H1 (cell line): ENCODE data around the gene PIK3R5. TPM values are rescaled to one million over a fixed set of nuclear protein-coding genes. Genes with fewer than 3 reads are reported as not detected.
A peak's percentile ranks its signal among the peaks of the same experiment; 100 is the strongest.

ENCODE experiments used
- CTCF ChIA-PET: fragments of 300-600 bp; sonication (Branson Sonifier 250); formaldehyde crosslinking; loops from one replicate; lab custom pipeline; 2021; ENCODE audit not compliant: partially characterized antibody; lab: Charles Lee
- POLR2A ChIA-PET: fragments of 300-600 bp; sonication (Branson Sonifier 250); formaldehyde crosslinking; loops from one replicate; lab custom pipeline; 2021; ENCODE audit warnings: inconsistent platforms; ENCODE audit not compliant: partially characterized antibody; lab: Charles Lee
- DNase-seq, 2 experiments: peaks; one replicate each; pipeline versions ENCODE4 v3.0.0 to v3.0.0-alpha.2; 2010 to 2022; ENCODE audit warnings: low spot score in 2 of 2, low read depth in 1 of 2, mixed read lengths in 1 of 2
- FAIRE-seq: peaks from 2 replicates; lab custom pipeline; 2011; peaks lifted over from hg19 to GRCh38; lab: Jason Lieb, UNC
- H2AFZ ChIP-seq: 2 replicates; pipeline ENCODE4 v1.8.1; 2012; ENCODE audit warnings: low read length, inconsistent platforms
- H2AK5ac ChIP-seq: 2 replicates; pipeline ENCODE4 v1.6.1; 2013; ENCODE audit warnings: low read depth, low read length
- H2BK120ac ChIP-seq: replicated peaks from 2 replicates; pipeline ENCODE3; 2013; ENCODE audit warnings: low read depth, low read length, inconsistent platforms
- H2BK12ac ChIP-seq: 2 replicates; pipeline ENCODE4 v1.6.1; 2013; ENCODE audit warnings: low read depth, low read length
- H2BK15ac ChIP-seq: 2 replicates; pipeline ENCODE4 v1.6.1; 2013; ENCODE audit warnings: low read length
- H2BK20ac ChIP-seq: 2 replicates; pipeline ENCODE4 v1.6.1; 2013; ENCODE audit warnings: low read length
- H2BK5ac ChIP-seq: 2 replicates; pipeline ENCODE4 v1.6.1; 2013; ENCODE audit warnings: low read depth, low read length
- H3K14ac ChIP-seq: 2 replicates; pipeline ENCODE4 v1.6.1; 2013; ENCODE audit warnings: inconsistent platforms; ENCODE audit not compliant: insufficient read length
- H3K18ac ChIP-seq: 2 replicates; pipeline ENCODE4 v1.6.1; 2013; ENCODE audit warnings: low read length; ENCODE audit errors: extremely low read depth
- H3K23ac ChIP-seq: 2 replicates; pipeline ENCODE4 v1.6.1; 2013; ENCODE audit warnings: inconsistent platforms; ENCODE audit not compliant: insufficient read length
- H3K23me2 ChIP-seq: 2 replicates; pipeline ENCODE4 v1.6.1; 2013; ENCODE audit warnings: low read depth, low read length
- H3K27ac ChIP-seq: 2 replicates; pipeline ENCODE4 v1.6.1; 2011; ENCODE audit warnings: low read depth, low read length, inconsistent platforms
- H3K27me3 ChIP-seq, 4 experiments: replicated peaks in 1 of 4; 1 replicate in 1 of 4; 2 replicates in 3 of 4; pipeline versions ENCODE4 v1.6.1 to v1.8.1; 2011 to 2013; ENCODE audit warnings: low read length in 3 of 4, mild to moderate bottlenecking in 3 of 4, inconsistent platforms in 2 of 4, mixed read lengths in 2 of 4, moderate library complexity in 1 of 4; ENCODE audit not compliant: control insufficient read depth in 3 of 4, insufficient read depth in 3 of 4; ENCODE audit errors: extremely low read depth in 1 of 4
- H3K36me3 ChIP-seq, 4 experiments: 2 replicates each; pipeline versions ENCODE4 v1.6.1 to v1.8.1; 2011 to 2013; ENCODE audit warnings: mild to moderate bottlenecking in 4 of 4, low read length in 3 of 4, moderate library complexity in 2 of 4, control low read depth in 1 of 4, inconsistent platforms in 1 of 4; ENCODE audit not compliant: insufficient read depth in 4 of 4, control insufficient read depth in 2 of 4
- H3K4ac ChIP-seq: replicated peaks from 2 replicates; pipeline ENCODE3; 2013; ENCODE audit warnings: low read length, low read depth, mixed read lengths, inconsistent platforms; ENCODE audit not compliant: insufficient read length
- H3K4me1 ChIP-seq, 4 experiments: replicated peaks in 1 of 4; 1 replicate in 1 of 4; 2 replicates in 3 of 4; pipeline versions ENCODE4 v1.6.1 to v1.8.1; 2011 to 2013; ENCODE audit warnings: low read length in 3 of 4, inconsistent platforms in 2 of 4, mixed read lengths in 1 of 4; ENCODE audit not compliant: insufficient read depth in 4 of 4, control insufficient read depth in 3 of 4
- H3K4me2 ChIP-seq, 2 experiments: 2 replicates each; pipeline versions ENCODE4 v1.6.1 to v1.8.1; 2011 to 2013; ENCODE audit warnings: low read depth in 2 of 2, low read length in 2 of 2, control low read depth in 1 of 2, inconsistent platforms in 1 of 2, mild to moderate bottlenecking in 1 of 2; ENCODE audit not compliant: insufficient read depth in 1 of 2
- H3K4me3 ChIP-seq, 4 experiments: fragments of 200-600, 300-600 bp in 1 of 4; sonication (generic), shearing (Covaris generic), sonication (Bioruptor Twin) in 1 of 4; 2 replicates each; pipeline versions ENCODE4 v1.5.1 to v1.8.1; 2011 to 2016; ENCODE audit warnings: low read length in 4 of 4, low read depth in 3 of 4, control low read depth in 2 of 4, inconsistent platforms in 2 of 4, mild to moderate bottlenecking in 2 of 4, mixed read lengths in 1 of 4, moderate library complexity in 1 of 4; ENCODE audit not compliant: insufficient read depth in 2 of 4; ENCODE audit errors: extremely low read depth in 1 of 4
- H3K56ac ChIP-seq: replicated peaks from 2 replicates; pipeline ENCODE3; 2013; ENCODE audit warnings: low read depth, mild to moderate bottlenecking, mixed read lengths, low read length, inconsistent platforms; ENCODE audit not compliant: insufficient read length
- H3K79me1 ChIP-seq: 2 replicates; pipeline ENCODE4 v1.6.1; 2013; ENCODE audit warnings: low read depth, low read length, control low read depth
- H3K79me2 ChIP-seq, 2 experiments: 2 replicates each; pipeline versions ENCODE4 v1.6.1 to v1.8.1; 2012 to 2013; ENCODE audit warnings: low read length in 2 of 2, mild to moderate bottlenecking in 2 of 2, inconsistent platforms in 1 of 2; ENCODE audit not compliant: insufficient read depth in 2 of 2, control insufficient read depth in 1 of 2
- H3K9ac ChIP-seq, 4 experiments: replicated peaks in 1 of 4; 1 replicate in 1 of 4; 2 replicates in 3 of 4; pipeline versions ENCODE4 v1.6.1 to v1.8.1; 2011 to 2013; ENCODE audit warnings: low read depth in 3 of 4, low read length in 3 of 4, control low read depth in 2 of 4, mild to moderate bottlenecking in 2 of 4, moderate library complexity in 2 of 4, inconsistent platforms in 1 of 4; ENCODE audit errors: extremely low read depth in 1 of 4
- H3K9me3 ChIP-seq, 2 experiments: 2 replicates each; pipeline versions ENCODE4 v1.6.1 to v1.8.1; 2012 to 2013; ENCODE audit warnings: mild to moderate bottlenecking in 2 of 2, moderate library complexity in 2 of 2, control low read depth in 1 of 2, inconsistent platforms in 1 of 2, low read depth in 1 of 2, low read length in 1 of 2, mixed read lengths in 1 of 2; ENCODE audit not compliant: insufficient read depth in 2 of 2
- H4K20me1 ChIP-seq, 2 experiments: replicated peaks in 1 of 2; 2 replicates each; pipeline versions ENCODE3 to v1.8.1; 2011 to 2013; ENCODE audit warnings: inconsistent platforms in 2 of 2, low read length in 2 of 2, mild to moderate bottlenecking in 1 of 2; ENCODE audit not compliant: insufficient read depth in 2 of 2, control insufficient read depth in 1 of 2
- H4K5ac ChIP-seq: 2 replicates; pipeline ENCODE4 v1.6.1; 2013; ENCODE audit warnings: low read length, low read depth, mixed read lengths, inconsistent platforms; ENCODE audit not compliant: insufficient read length
- H4K8ac ChIP-seq: 2 replicates; pipeline ENCODE4 v1.8.0; 2013; ENCODE audit warnings: mild to moderate bottlenecking, moderate library complexity, low read length, inconsistent platforms; ENCODE audit not compliant: insufficient read depth; ENCODE audit errors: extremely low read depth
- H4K91ac ChIP-seq: replicated peaks from 2 replicates; pipeline ENCODE3; 2013; ENCODE audit warnings: low read length, mixed read lengths, inconsistent platforms; ENCODE audit not compliant: insufficient read length
- ASH2L ChIP-seq: fragments of 200-600, 300-600 bp; sonication (generic); IDR thresholded peaks from one replicate; pipeline ENCODE4 v1.7.1; 2017; ENCODE audit warnings: low read length
- CTBP2 ChIP-seq: IDR thresholded peaks from 2 replicates; pipeline ENCODE4 v1.7.0; 2011; ENCODE audit warnings: borderline replicate concordance, mild to moderate bottlenecking, moderate library complexity, mixed read lengths, low read length; ENCODE audit not compliant: insufficient read depth, insufficient read length
- EP300 ChIP-seq, 2 experiments: IDR thresholded peaks; 1 replicate in 1 of 2; 2 replicates in 1 of 2; pipeline ENCODE4 v1.6.1; 2011 to 2012; ENCODE audit warnings: low read depth in 2 of 2, low read length in 2 of 2, mild to moderate bottlenecking in 2 of 2, borderline replicate concordance in 1 of 2, inconsistent platforms in 1 of 2, moderate library complexity in 1 of 2
- FOSL1 ChIP-seq: IDR thresholded peaks from 2 replicates; pipeline ENCODE4 v1.6.1; 2011; ENCODE audit warnings: mild to moderate bottlenecking, low read depth, low read length, moderate library complexity; ENCODE audit not compliant: insufficient read depth
- GTF2F1 ChIP-seq: IDR thresholded peaks from 2 replicates; pipeline ENCODE4 v1.6.1; 2012; ENCODE audit warnings: low read depth, low read length, improper control_type of control experiment, borderline replicate concordance
- RAD21 ChIP-seq, 2 experiments: IDR thresholded peaks in 1 of 2; conservative IDR thresholded peaks in 1 of 2; 2 replicates each; pipeline ENCODE4 v1.6.1; 2011; ENCODE audit warnings: low read depth in 2 of 2, low read length in 2 of 2, improper control_type of control experiment in 1 of 2, inconsistent platforms in 1 of 2, mild to moderate bottlenecking in 1 of 2, moderate library complexity in 1 of 2
- RNF2 ChIP-seq: fragments of 200-900, 300-1000 bp; sonication (generic); IDR thresholded peaks from 2 replicates; pipeline ENCODE4 v1.7.1; 2016; ENCODE audit warnings: borderline replicate concordance, low read depth, mild to moderate bottlenecking, antibody characterized with exemption, low read length; ENCODE audit not compliant: poor library complexity, severe bottlenecking; ENCODE audit errors: missing control alignments
- SAP30 ChIP-seq: fragments of 300-600 bp; sonication (generic); IDR thresholded peaks from 2 replicates; pipeline ENCODE4 v1.7.1; 2012; ENCODE audit warnings: low read length, moderate library complexity, mild to moderate bottlenecking, inconsistent platforms; ENCODE audit not compliant: insufficient read depth, insufficient replicate concordance
- SIN3A ChIP-seq, 2 experiments: IDR thresholded peaks in 1 of 2; conservative IDR thresholded peaks in 1 of 2; 2 replicates each; pipeline ENCODE4 v1.6.1; 2011 to 2012; ENCODE audit warnings: low read length in 2 of 2, improper control_type of control experiment in 1 of 2, low read depth in 1 of 2, mild to moderate bottlenecking in 1 of 2
- WGBS, 2 experiments: shearing (Covaris generic) in 1 of 2; methylation state at CpG; one replicate each; pipeline versions ENCODE4 v1.1.6 to v1.1.7; 2013 to 2015; ENCODE audit warnings: low lambda C conversion rate in 2 of 2, mixed read lengths in 2 of 2, inconsistent platforms in 1 of 2, low coverage in 1 of 2, missing lambda C conversion rate in 1 of 2; ENCODE audit not compliant: insufficient replicate concordance in 2 of 2, insufficient coverage in 1 of 2, insufficient read length in 1 of 2; ENCODE audit errors: extremely low coverage in 1 of 2, missing lambda C conversion rate in 1 of 2; 5-methylcytosine and 5-hydroxymethylcytosine counted together
- polyA plus RNA-seq, 7 experiments: library from polyadenylated mRNA; depleted of rRNA in 3 of 7; stranded (reverse) in 5 of 7; unstranded in 2 of 7; fragments of >200 nt in 5 of 7; fragments of 200-250 nt in 2 of 7; gene quantifications; 1 replicate in 5 of 7; 2 replicates in 1 of 7; 4 replicates in 1 of 7; pipeline versions ENCODE4 v1.2.1 to v1.2.3, GENCODE V29; 2011 to 2013; ENCODE audit warnings: missing spikeins in 2 of 7, mixed read lengths in 2 of 7
- total RNA-seq: library from RNA; stranded (reverse); fragmentation: NEBNext Ultra II Directional; extraction: Animal tissue kit (Norgen Biotek cat#: 25700); gene quantifications from 2 replicates; pipeline ENCODE4 v1.2.1, GENCODE V29; 2021
- TF ChIP-seq, protein P1 (sequence below): IDR thresholded peaks from 2 replicates; pipeline ENCODE4 v1.6.1; 2011; ENCODE audit warnings: low read depth, mild to moderate bottlenecking, low read length; ENCODE audit not compliant: insufficient read depth

The PIK3R5 gene
- total and polyA plus RNA-seq, 2 of the 8 experiments (the other 6 are each of a cell fraction or from before 2014, with no cell fraction given): 2.7 to 4.3 TPM

GRCh38 chr17:8888704-8889302 lies 76.7 kb downstream of the PIK3R5 start:
- Histone ChIP-seq H3K4me1 (peaks cover 0 to 14% (median 5%) of the 10 kb centered on the region in 4 experiments; a peak in 3 of 7 replicates), H3K56ac (no peak overlapping the region), H2BK15ac (no peak overlapping the region), H3K14ac (no peak overlapping the region), H2BK12ac (no peak overlapping the region), H3K9me3 (no peaks in the 10 kb centered on the region; a peak in 1 of 4 replicates), H3K23ac (no peak overlapping the region), H3K4me3 (no peak overlapping the region), H3K23me2 (no peaks in the 10 kb centered on the region), H3K27ac (no peak overlapping the region), H4K8ac (no peak overlapping the region), H2BK120ac (no peak overlapping the region), H3K27me3 (no peaks in the 10 kb centered on the region; a peak in 1 of 7 replicates), H2BK5ac (no peak overlapping the region), H3K4ac (no peak overlapping the region), H4K20me1 (no peaks in the 10 kb centered on the region), H2AK5ac (no peak overlapping the region), H3K79me2 (no peaks in the 10 kb centered on the region), H3K4me2 (no peak overlapping the region), H3K18ac (no peak overlapping the region; the same call in 1 of the 2 replicates), H3K9ac (no peak overlapping the region), H2AFZ (peak overlapping the region; percentile 82), H2BK20ac (no peak overlapping the region), H3K36me3 (no peaks in the 10 kb centered on the region), H3K79me1 (no peaks in the 10 kb centered on the region), H4K5ac (no peak overlapping the region), H4K91ac (no peak overlapping the region)
- CTCF ChIA-PET: interaction anchor here (0.7 to 10.4 kb wide), 38 partner anchors 10 to 631 kb away, joined by 3 to 107 read pairs (median 5); partner anchors contain the start of gene MFSD6L
- POLR2A ChIA-PET: interaction anchor here (0.8 to 1.1 kb wide), 2 partner anchors 13 to 16 kb away, joined by 3 to 4 read pairs; no protein-coding TSS in a partner anchor
- DNase-seq: no peak
- FAIRE-seq: no peak
- WGBS, 2 experiments: 84% methylated on average over 6 of the region's 8 CpGs; no CpG with 5 or more reads in 1 of the 2 experiments
- no peak for TF ChIP-seq SAP30
- TF ChIP-seq GTF2F1: no peak
- TF ChIP-seq SIN3A (conservative IDR thresholded peaks at IDR 0.05 in 1 of 2, IDR thresholded peaks at IDR 0.05 in 1 of 2; ENCODE audit: low read depth in 1 of 2, low read length in 2 of 2): no peak
- TF ChIP-seq ASH2L: no peak
- TF ChIP-seq RAD21 (IDR thresholded peaks at IDR 0.05 in 1 of 2, conservative IDR thresholded peaks at IDR 0.05 in 1 of 2; ENCODE audit: low read depth in 2 of 2, low read length in 2 of 2): no peak
- no peak for TF ChIP-seq EP300 (IDR thresholded peaks at IDR 0.05; ENCODE audit: borderline replicate concordance in 1 of 2, low read depth in 2 of 2, low read length in 2 of 2)
- TF ChIP-seq, protein P1, sequence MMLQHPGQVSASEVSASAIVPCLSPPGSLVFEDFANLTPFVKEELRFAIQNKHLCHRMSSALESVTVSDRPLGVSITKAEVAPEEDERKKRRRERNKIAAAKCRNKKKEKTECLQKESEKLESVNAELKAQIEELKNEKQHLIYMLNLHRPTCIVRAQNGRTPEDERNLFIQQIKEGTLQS: no peak
- no peak for TF ChIP-seq RNF2
- no peak for TF ChIP-seq FOSL1
- TF ChIP-seq CTBP2: no peak
